ENCODE data around the gene SMKR1. TPM values are rescaled to one million over a fixed set of nuclear protein-coding genes. Genes with fewer than 3 reads are reported as not detected.
"Not testable (repeated sequence)": the region's sequence is repeated elsewhere in the genome, so short reads cannot be mapped to it uniquely, and the experiment has no call there.

SMKR1 gene
- polyA plus RNA-seq, 2 of the 4 experiments (the other 2 are of a cell fraction): 12.2 to 13.6 TPM

GRCh38 chr7:129534558-129535274 is 32.4 kb downstream of the SMKR1 start:
- H3K4me1 ChIP-seq: peaks cover 16% of the 10 kb centered on the region
- H3K27ac ChIP-seq; DNase-seq (ENCODE audit: low read depth in 1 of 2, low spot score in 1 of 2); H3K9me3 ChIP-seq; H3K4me2 ChIP-seq; POLR2A ChIA-PET; H3K4me3 ChIP-seq; FAIRE-seq; ATAC-seq: not testable (repeated sequence)
- CTCF ChIA-PET: interaction anchor here (0.9 kb wide), 1 partner anchor 9 kb away, joined by 3 read pairs; no protein-coding TSS in a partner anchor
- WGBS (ENCODE audit: missing lambda C conversion rate): 85% methylated on average over 20 of the region's 20 CpGs

DNA sequence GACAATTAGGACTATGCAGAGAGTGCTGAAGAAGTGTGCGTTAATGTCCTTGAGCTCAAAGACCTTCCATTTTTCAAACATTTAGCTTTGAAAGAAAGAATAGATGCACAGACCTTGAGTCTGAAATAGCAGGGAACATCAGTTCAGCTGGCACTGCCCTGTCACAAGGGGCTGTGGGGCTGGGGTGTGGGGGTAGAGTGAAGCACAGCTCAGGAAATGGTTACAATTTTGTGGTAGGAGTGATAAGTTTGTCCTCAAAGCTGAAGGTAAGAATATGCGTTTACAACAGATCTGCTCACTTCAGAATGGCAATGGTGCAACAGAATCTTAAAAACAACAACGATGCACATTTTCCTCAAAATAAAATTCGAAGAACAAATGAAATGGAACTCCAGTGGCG is 33.6 kb downstream of the SMKR1 start:
- H3K4me2 ChIP-seq: no peak overlapping the region
- peaks cover 8% of the 10 kb centered on the region for H3K4me1 ChIP-seq
- ATAC-seq: no peak
- POLR2A ChIA-PET: no interaction called here
- FAIRE-seq: no peak
- no peak for DNase-seq (ENCODE audit: low read depth in 1 of 2, low spot score in 1 of 2)
- no peaks in the 10 kb centered on the region for H3K9me3 ChIP-seq
- WGBS (ENCODE audit: missing lambda C conversion rate): 53% methylated on average over 5 of the region's 5 CpGs
- CTCF ChIA-PET: interaction anchor here (0.7 kb wide), 1 partner anchor 294 kb away, joined by 3 read pairs; no protein-coding TSS in a partner anchor
- H3K27ac ChIP-seq: no peak overlapping the region
- H3K4me3 ChIP-seq: no peak overlapping the region
- TF ChIP-seq POLR2AphosphoS2 (conservative IDR thresholded peaks at IDR 0.05; ENCODE audit: low read length): no peak
- no peak for TF ChIP-seq E2F6 (IDR thresholded peaks at IDR 0.05; ENCODE audit: borderline replicate concordance, low read depth)
- no peak for TF ChIP-seq RFX5 (IDR thresholded peaks at IDR 0.05)

DNA sequence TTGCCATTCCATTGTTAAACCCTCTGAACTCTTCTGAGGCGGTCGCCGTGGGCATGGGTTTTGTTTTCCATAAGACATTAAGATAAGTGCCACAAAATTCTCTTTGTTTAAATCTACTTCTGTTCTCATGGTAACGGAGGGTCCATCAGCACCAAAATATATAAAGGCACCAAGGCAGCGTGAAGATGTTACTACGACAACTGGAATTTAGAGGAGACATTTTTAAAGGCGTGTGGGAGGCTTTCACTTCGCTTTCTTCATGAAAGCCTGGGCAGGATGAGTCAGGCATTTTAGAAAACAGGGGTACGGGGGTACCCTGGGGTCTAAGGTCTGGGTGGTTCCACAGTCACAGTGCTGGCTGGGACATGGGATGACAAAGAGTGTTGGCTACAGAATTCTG is 34.0 kb downstream of the SMKR1 start:
- ChIA-PET CTCF (no interaction called here), POLR2A (no interaction called here)
- H3K4me2 ChIP-seq: no peak overlapping the region
- FAIRE-seq: no peak
- no peak for TF ChIP-seq PHF8 (IDR thresholded peaks at IDR 0.05; ENCODE audit: borderline replicate concordance, low read depth)
- no peak for TF ChIP-seq SMC3 (IDR thresholded peaks at IDR 0.05)
- TF ChIP-seq NPAS2 (CRISPR knock-in tag; IDR thresholded peaks at IDR 0.05; ENCODE audit: borderline replicate concordance): no peak
- no peak for TF ChIP-seq HDAC2 (IDR thresholded peaks at IDR 0.05)
- TF ChIP-seq, protein P1, sequence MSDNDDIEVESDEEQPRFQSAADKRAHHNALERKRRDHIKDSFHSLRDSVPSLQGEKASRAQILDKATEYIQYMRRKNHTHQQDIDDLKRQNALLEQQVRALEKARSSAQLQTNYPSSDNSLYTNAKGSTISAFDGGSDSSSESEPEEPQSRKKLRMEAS (IDR thresholded peaks at IDR 0.05): no peak
- TF ChIP-seq PBX3 (IDR thresholded peaks at IDR 0.05): no peak
- TF ChIP-seq BCL3 (IDR thresholded peaks at IDR 0.05): no peak
- TF ChIP-seq HEYL (CRISPR knock-in tag; IDR thresholded peaks at IDR 0.05): no peak
- TF ChIP-seq ATOH8 (CRISPR knock-in tag; IDR thresholded peaks at IDR 0.05; ENCODE audit: low read depth): no peak
- TF ChIP-seq ZSCAN20 (CRISPR knock-in tag; IDR thresholded peaks at IDR 0.05): no peak
- TF ChIP-seq NR3C1 (IDR thresholded peaks at IDR 0.05): no peak
- no peak for TF ChIP-seq JUN (IDR thresholded peaks at IDR 0.05)
- no peak for TF ChIP-seq HOXB5 (CRISPR knock-in tag; IDR thresholded peaks at IDR 0.05)
- no peak for TF ChIP-seq CBX2 (IDR thresholded peaks at IDR 0.05; ENCODE audit: borderline replicate concordance, low read depth)
- TF ChIP-seq, protein P2, sequence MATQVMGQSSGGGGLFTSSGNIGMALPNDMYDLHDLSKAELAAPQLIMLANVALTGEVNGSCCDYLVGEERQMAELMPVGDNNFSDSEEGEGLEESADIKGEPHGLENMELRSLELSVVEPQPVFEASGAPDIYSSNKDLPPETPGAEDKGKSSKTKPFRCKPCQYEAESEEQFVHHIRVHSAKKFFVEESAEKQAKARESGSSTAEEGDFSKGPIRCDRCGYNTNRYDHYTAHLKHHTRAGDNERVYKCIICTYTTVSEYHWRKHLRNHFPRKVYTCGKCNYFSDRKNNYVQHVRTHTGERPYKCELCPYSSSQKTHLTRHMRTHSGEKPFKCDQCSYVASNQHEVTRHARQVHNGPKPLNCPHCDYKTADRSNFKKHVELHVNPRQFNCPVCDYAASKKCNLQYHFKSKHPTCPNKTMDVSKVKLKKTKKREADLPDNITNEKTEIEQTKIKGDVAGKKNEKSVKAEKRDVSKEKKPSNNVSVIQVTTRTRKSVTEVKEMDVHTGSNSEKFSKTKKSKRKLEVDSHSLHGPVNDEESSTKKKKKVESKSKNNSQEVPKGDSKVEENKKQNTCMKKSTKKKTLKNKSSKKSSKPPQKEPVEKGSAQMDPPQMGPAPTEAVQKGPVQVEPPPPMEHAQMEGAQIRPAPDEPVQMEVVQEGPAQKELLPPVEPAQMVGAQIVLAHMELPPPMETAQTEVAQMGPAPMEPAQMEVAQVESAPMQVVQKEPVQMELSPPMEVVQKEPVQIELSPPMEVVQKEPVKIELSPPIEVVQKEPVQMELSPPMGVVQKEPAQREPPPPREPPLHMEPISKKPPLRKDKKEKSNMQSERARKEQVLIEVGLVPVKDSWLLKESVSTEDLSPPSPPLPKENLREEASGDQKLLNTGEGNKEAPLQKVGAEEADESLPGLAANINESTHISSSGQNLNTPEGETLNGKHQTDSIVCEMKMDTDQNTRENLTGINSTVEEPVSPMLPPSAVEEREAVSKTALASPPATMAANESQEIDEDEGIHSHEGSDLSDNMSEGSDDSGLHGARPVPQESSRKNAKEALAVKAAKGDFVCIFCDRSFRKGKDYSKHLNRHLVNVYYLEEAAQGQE (IDR thresholded peaks at IDR 0.05): no peak
- no peak for TF ChIP-seq ZC3H11A (IDR thresholded peaks at IDR 0.05)
- no peak for ATAC-seq
- 89% methylated on average over 9 of the region's 9 CpGs for WGBS (ENCODE audit: missing lambda C conversion rate)
- H3K4me3 ChIP-seq: no peak overlapping the region
- no peak for DNase-seq (ENCODE audit: low read depth in 1 of 2, low spot score in 1 of 2)
- peaks cover 4% of the 10 kb centered on the region for H3K4me1 ChIP-seq
- no peaks in the 10 kb centered on the region for H3K9me3 ChIP-seq
- H3K27ac ChIP-seq: no peak overlapping the region
